Skeletal muscle satellite cell (primary cell): ENCODE results near the gene GFRAL.

ENCODE experiments used
- H3K27me3 ChIP-seq: 2 replicates; pipeline ENCODE4 v1.7.0; 2013; ENCODE audit warnings: low read length; ENCODE audit not compliant: control insufficient read depth, insufficient read depth
- H3K36me3 ChIP-seq: 2 replicates; pipeline ENCODE4 v1.7.0; 2013; ENCODE audit warnings: mild to moderate bottlenecking, control low read depth, low read length; ENCODE audit not compliant: insufficient read depth
- H3K4me1 ChIP-seq: 2 replicates; pipeline ENCODE4 v1.7.0; 2013; ENCODE audit warnings: low read length; ENCODE audit not compliant: control insufficient read depth, insufficient read depth
- H3K4me2 ChIP-seq: 2 replicates; pipeline ENCODE4 v1.7.0; 2013; ENCODE audit warnings: mild to moderate bottlenecking, low read length
- H3K4me3 ChIP-seq: 2 replicates; pipeline ENCODE4 v1.7.0; 2013; ENCODE audit warnings: low read length
- H3K9ac ChIP-seq: 2 replicates; pipeline ENCODE4 v1.7.0; 2013; ENCODE audit warnings: mild to moderate bottlenecking, low read depth, low read length, moderate library complexity
- H3K9me3 ChIP-seq: replicated peaks from 2 replicates; pipeline ENCODE4 v1.7.0; 2013; ENCODE audit warnings: mild to moderate bottlenecking, control low read depth, low read length

GFRAL gene

GRCh38 chr6:55320696-55321086, 6.6 kb upstream of the GFRAL start:
- no peak overlapping the region for H3K4me2 ChIP-seq
- H3K36me3 ChIP-seq: no peaks in the 10 kb centered on the region
- H3K9ac ChIP-seq: no peak overlapping the region
- H3K9me3 ChIP-seq: no peaks in the 10 kb centered on the region
- H3K4me3 ChIP-seq: no peak overlapping the region
- H3K27me3 ChIP-seq: peaks cover 9% of the 10 kb centered on the region
- H3K4me1 ChIP-seq: no peaks in the 10 kb centered on the region

GRCh38 chr6:55377150-55377549, 49.9 kb downstream of the GFRAL start:
- Histone ChIP-seq H3K9me3 (no peaks in the 10 kb centered on the region), H3K9ac (no peak overlapping the region), H3K27me3 (peaks cover 6% of the 10 kb centered on the region), H3K4me2 (no peak overlapping the region), H3K4me3 (no peak overlapping the region), H3K4me1 (no peaks in the 10 kb centered on the region), H3K36me3 (no peaks in the 10 kb centered on the region)

GRCh38 chr6:55379471-55379870, 52.2 kb downstream of the GFRAL start:
- Histone ChIP-seq H3K36me3 (no peaks in the 10 kb centered on the region), H3K9ac (no peak overlapping the region), H3K9me3 (no peaks in the 10 kb centered on the region), H3K27me3 (peaks cover 3% of the 10 kb centered on the region), H3K4me3 (no peak overlapping the region), H3K4me1 (no peaks in the 10 kb centered on the region), H3K4me2 (no peak overlapping the region)

DNA sequence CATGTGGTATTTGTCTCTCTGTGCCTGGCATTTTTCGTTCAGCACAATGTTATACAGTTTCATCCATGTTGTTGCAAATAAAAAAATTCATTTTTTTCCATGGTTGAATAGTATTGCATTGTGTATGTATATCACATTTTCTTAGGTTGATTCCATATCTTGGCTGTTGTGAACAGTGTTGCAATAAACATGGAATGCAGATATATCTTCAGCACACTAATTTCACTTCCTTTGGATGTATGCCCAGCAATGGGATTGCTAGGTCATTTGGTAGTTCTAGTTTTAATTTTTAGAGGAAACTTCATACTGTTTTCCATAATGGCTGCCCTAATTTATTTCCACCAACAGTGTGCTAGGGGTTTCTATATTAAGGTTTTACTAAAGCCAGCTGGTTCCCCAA, 52.6 kb downstream of the GFRAL start:
- Histone ChIP-seq H3K4me3 (no peak overlapping the region), H3K4me1 (no peaks in the 10 kb centered on the region), H3K9ac (no peak overlapping the region), H3K4me2 (no peak overlapping the region), H3K9me3 (no peaks in the 10 kb centered on the region), H3K27me3 (peaks cover 4% of the 10 kb centered on the region), H3K36me3 (no peaks in the 10 kb centered on the region)

GRCh38 chr6:55388211-55388610, 60.9 kb downstream of the GFRAL start:
- no peak overlapping the region for H3K4me2 ChIP-seq
- no peaks in the 10 kb centered on the region for H3K4me1 ChIP-seq
- no peaks in the 10 kb centered on the region for H3K36me3 ChIP-seq
- no peaks in the 10 kb centered on the region for H3K9me3 ChIP-seq
- H3K4me3 ChIP-seq: no peak overlapping the region
- H3K9ac ChIP-seq: no peak overlapping the region
- peaks cover 5% of the 10 kb centered on the region for H3K27me3 ChIP-seq

- Histone ChIP-seq H3K4me1 (no peaks in the 10 kb centered on the region), H3K9ac (no peak overlapping the region), H3K4me2 (no peak overlapping the region), H3K36me3 (no peaks in the 10 kb centered on the region), H3K27me3 (peaks cover 6% of the 10 kb centered on the region), H3K9me3 (no peaks in the 10 kb centered on the region), H3K4me3 (no peak overlapping the region)
These were observed 68.6 kb downstream of the GFRAL start for GRCh38 chr6:55395871-55396270.

- Histone ChIP-seq H3K4me1 (no peaks in the 10 kb centered on the region), H3K27me3 (peaks cover 6% of the 10 kb centered on the region), H3K9ac (no peak overlapping the region), H3K4me2 (no peak overlapping the region), H3K9me3 (no peaks in the 10 kb centered on the region), H3K36me3 (no peaks in the 10 kb centered on the region), H3K4me3 (no peak overlapping the region)
These were observed 70.7 kb downstream of the GFRAL start for GRCh38 chr6:55397986-55398385.

DNA sequence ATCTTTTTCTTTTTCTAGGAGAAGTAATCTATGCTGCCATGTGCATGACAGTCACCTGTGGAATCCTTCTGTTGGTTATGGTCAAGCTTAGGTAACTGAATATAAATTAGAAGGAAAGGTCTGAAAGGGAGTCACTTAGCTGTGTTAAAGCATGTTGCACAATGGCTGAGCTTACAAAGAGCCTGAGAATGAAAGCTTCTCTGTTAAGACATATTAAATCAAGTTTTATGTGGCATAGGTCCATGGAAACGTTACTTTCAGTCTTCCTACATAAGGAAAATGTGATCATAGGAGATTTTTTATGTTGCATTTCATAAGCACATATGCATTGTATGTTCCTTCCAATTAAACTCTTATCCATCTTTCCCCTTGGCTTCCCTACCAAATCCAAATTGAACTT, 72.1 kb downstream of the GFRAL start:
- H3K9me3 ChIP-seq: no peaks in the 10 kb centered on the region
- H3K36me3 ChIP-seq: no peaks in the 10 kb centered on the region
- no peak overlapping the region for H3K4me2 ChIP-seq
- no peak overlapping the region for H3K9ac ChIP-seq
- no peaks in the 10 kb centered on the region for H3K4me1 ChIP-seq
- H3K27me3 ChIP-seq: peaks cover 6% of the 10 kb centered on the region
- H3K4me3 ChIP-seq: no peak overlapping the region

- no peaks in the 10 kb centered on the region for H3K9me3 ChIP-seq
- H3K9ac ChIP-seq: no peak overlapping the region
- no peaks in the 10 kb centered on the region for H3K27me3 ChIP-seq
- no peaks in the 10 kb centered on the region for H3K36me3 ChIP-seq
- H3K4me1 ChIP-seq: no peaks in the 10 kb centered on the region
- no peak overlapping the region for H3K4me3 ChIP-seq
- H3K4me2 ChIP-seq: no peak overlapping the region
These were observed 78.4 kb downstream of the GFRAL start for GRCh38 chr6:55405474-55406235.

DNA sequence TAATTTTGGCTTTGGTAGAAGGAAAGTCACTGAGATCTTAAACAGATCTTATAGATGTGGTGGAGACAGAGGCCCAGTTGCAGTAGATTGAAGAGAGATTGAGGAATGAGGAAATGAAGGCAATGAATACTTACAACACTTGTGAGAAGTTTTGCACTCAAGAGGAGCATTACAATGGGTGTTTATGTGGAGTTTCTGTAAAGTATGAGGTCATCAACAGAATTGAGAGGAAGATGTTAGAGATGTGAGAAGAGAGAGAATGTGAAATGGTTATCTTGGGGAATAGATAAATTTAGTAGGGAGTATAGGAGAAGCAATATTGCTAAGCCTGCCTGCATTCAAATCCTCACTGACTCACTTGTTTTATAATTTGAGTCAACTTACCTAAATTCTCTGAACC, 83.4 kb downstream of the GFRAL start:
- Histone ChIP-seq H3K4me2 (no peak overlapping the region), H3K36me3 (no peaks in the 10 kb centered on the region), H3K27me3 (no peaks in the 10 kb centered on the region), H3K9ac (no peak overlapping the region), H3K9me3 (no peaks in the 10 kb centered on the region), H3K4me3 (no peak overlapping the region), H3K4me1 (no peaks in the 10 kb centered on the region)

DNA sequence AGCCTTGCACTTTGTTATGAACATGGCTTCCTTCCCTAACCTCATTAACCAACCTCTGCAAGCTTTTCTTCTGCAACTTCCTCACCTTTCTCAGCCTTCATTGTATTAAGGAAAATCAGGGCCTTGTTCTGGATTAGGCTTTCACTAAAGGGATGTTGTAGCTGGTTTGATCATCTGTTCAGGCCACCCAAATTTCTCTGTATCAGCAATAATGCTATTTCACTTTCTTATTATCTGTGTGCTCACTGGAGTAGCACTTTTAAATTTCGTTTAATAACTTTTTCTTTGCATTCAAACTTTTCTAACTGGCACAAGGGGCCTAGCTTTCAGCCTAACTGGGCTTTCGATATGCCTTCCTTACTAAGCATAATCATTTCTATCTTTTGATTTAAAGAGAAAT, 96.7 kb downstream of the GFRAL start:
- H3K36me3 ChIP-seq: no peaks in the 10 kb centered on the region
- H3K27me3 ChIP-seq: no peaks in the 10 kb centered on the region
- H3K4me2 ChIP-seq: no peak overlapping the region
- no peaks in the 10 kb centered on the region for H3K9me3 ChIP-seq
- H3K4me3 ChIP-seq: no peak overlapping the region
- H3K4me1 ChIP-seq: no peaks in the 10 kb centered on the region
- no peak overlapping the region for H3K9ac ChIP-seq

DNA sequence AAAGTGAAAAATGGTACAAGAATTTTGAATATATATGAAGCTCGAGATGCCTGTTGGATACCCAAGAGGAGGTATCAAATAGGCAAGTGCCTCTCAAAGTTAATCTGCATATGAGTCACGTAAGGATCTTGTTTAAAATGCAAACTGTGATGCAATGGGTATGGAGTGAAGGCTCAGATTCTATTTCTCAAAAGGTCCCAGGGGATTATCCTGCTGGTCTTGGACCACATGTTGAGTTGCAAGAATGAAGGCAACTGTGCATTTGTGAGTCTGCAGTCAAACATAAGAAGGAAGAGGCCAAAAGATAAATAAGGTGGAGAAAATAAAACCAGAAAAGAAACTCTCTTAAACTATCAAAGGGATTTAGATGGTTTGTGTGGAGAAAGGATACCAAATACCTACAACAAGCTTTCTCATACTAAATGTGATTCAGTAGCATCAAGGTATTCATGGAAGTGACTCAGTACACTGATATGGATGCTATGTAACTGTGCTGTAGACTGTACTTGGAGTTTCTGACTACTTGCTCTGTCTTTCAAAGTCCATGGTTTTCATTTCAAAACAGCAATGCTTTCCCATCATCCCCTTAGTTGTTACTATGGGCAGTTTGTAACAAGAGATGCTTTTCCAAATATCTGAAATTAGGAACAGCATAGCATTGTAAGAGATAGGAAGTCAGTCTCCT, 106.3 kb downstream of the GFRAL start:
- Histone ChIP-seq H3K4me3 (no peak overlapping the region), H3K36me3 (no peaks in the 10 kb centered on the region), H3K4me1 (no peaks in the 10 kb centered on the region), H3K9me3 (no peaks in the 10 kb centered on the region), H3K27me3 (peaks cover 15% of the 10 kb centered on the region), H3K9ac (no peak overlapping the region), H3K4me2 (no peak overlapping the region)
